SK-N-SH treated with all-trans-retinoic acid at 6 μM for 48 hours (cell line): ENCODE measurements around the gene IMPG2.

ENCODE experiments used
- CSDC2 ChIP-seq: fragments of 250-450 bp; sonication (Bioruptor Pico); IDR thresholded peaks from 2 replicates; pipeline ENCODE4 v1.5.0; 2020; ENCODE audit warnings: mild to moderate bottlenecking, moderate library complexity
- TCF4 ChIP-seq: fragments of 250-450 bp; sonication (Bioruptor Pico); IDR thresholded peaks from 2 replicates; pipeline ENCODE4 v1.8.0; 2021; ENCODE audit warnings: mild to moderate bottlenecking, moderate library complexity, borderline replicate concordance
- ZFP30 ChIP-seq: fragments of 450-650 bp; formaldehyde crosslinking; IDR thresholded peaks from 2 replicates; pipeline ENCODE4 v1.5.0; 2022; ENCODE audit warnings: mild to moderate bottlenecking, moderate library complexity
- ZNF565 ChIP-seq: fragments of 450-650 bp; formaldehyde crosslinking; conservative IDR thresholded peaks from 2 replicates; pipeline ENCODE4 v1.5.0; 2020; ENCODE audit warnings: low read depth, mild to moderate bottlenecking, moderate library complexity
- TF ChIP-seq, protein P1 (sequence below): fragments of 250-450 bp; sonication (Bioruptor Pico); IDR thresholded peaks from 2 replicates; pipeline ENCODE4 v1.8.0; 2021; ENCODE audit warnings: low read depth, mild to moderate bottlenecking, moderate library complexity, borderline replicate concordance
- TF ChIP-seq, protein P2 (sequence below): fragments of 250-450 bp; sonication (Bioruptor Pico); IDR thresholded peaks from 2 replicates; pipeline ENCODE4 v1.8.0; 2020; ENCODE audit warnings: mild to moderate bottlenecking, moderate library complexity, borderline replicate concordance
- TF ChIP-seq, protein P3 (sequence below): fragments of 250-450 bp; sonication (Bioruptor Pico); IDR thresholded peaks from 2 replicates; pipeline ENCODE4 v1.5.0; 2020; ENCODE audit warnings: mild to moderate bottlenecking, moderate library complexity

DNA sequence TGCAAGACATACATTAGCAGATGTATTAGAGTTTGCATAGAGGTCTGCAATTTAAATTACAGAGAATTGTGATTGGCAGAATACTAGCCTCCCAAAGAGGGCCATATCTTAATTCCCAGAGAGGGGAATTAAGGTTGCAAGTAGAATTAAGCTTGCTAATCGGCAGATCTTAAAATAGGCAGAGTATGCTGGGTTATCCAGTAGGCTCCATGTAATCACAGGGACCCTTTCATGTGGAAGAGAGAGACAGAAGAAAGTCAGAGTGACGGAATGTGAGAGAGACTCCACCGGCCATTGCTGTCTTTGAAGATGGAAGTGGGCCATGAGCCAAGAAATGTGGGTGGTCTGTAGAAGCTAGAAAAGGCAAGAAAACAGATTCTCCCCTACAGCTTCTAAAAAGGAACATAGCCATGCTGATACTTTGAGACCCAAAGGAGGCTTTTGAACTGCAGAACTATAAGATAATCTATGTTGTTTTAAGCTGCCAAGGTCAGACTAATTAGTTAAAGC is 38.8 kb downstream of the IMPG2 start:
- TF ChIP-seq, protein P1, sequence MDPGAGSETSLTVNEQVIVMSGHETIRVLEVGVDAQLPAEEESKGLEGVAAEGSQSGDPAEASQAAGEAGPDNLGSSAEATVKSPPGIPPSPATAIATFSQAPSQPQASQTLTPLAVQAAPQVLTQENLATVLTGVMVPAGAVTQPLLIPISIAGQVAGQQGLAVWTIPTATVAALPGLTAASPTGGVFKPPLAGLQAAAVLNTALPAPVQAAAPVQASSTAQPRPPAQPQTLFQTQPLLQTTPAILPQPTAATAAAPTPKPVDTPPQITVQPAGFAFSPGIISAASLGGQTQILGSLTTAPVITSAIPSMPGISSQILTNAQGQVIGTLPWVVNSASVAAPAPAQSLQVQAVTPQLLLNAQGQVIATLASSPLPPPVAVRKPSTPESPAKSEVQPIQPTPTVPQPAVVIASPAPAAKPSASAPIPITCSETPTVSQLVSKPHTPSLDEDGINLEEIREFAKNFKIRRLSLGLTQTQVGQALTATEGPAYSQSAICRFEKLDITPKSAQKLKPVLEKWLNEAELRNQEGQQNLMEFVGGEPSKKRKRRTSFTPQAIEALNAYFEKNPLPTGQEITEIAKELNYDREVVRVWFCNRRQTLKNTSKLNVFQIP (CRISPR knock-in tag) = no peak
- TF ChIP-seq CSDC2 (CRISPR knock-in tag) = no peak
- TF ChIP-seq ZFP30 = no peak
- TF ChIP-seq, protein P2, sequence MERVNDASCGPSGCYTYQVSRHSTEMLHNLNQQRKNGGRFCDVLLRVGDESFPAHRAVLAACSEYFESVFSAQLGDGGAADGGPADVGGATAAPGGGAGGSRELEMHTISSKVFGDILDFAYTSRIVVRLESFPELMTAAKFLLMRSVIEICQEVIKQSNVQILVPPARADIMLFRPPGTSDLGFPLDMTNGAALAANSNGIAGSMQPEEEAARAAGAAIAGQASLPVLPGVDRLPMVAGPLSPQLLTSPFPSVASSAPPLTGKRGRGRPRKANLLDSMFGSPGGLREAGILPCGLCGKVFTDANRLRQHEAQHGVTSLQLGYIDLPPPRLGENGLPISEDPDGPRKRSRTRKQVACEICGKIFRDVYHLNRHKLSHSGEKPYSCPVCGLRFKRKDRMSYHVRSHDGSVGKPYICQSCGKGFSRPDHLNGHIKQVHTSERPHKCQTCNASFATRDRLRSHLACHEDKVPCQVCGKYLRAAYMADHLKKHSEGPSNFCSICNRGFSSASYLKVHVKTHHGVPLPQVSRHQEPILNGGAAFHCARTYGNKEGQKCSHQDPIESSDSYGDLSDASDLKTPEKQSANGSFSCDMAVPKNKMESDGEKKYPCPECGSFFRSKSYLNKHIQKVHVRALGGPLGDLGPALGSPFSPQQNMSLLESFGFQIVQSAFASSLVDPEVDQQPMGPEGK (CRISPR knock-in tag) = no peak
- no peak for TF ChIP-seq TCF4 (CRISPR knock-in tag)
- TF ChIP-seq, protein P3, sequence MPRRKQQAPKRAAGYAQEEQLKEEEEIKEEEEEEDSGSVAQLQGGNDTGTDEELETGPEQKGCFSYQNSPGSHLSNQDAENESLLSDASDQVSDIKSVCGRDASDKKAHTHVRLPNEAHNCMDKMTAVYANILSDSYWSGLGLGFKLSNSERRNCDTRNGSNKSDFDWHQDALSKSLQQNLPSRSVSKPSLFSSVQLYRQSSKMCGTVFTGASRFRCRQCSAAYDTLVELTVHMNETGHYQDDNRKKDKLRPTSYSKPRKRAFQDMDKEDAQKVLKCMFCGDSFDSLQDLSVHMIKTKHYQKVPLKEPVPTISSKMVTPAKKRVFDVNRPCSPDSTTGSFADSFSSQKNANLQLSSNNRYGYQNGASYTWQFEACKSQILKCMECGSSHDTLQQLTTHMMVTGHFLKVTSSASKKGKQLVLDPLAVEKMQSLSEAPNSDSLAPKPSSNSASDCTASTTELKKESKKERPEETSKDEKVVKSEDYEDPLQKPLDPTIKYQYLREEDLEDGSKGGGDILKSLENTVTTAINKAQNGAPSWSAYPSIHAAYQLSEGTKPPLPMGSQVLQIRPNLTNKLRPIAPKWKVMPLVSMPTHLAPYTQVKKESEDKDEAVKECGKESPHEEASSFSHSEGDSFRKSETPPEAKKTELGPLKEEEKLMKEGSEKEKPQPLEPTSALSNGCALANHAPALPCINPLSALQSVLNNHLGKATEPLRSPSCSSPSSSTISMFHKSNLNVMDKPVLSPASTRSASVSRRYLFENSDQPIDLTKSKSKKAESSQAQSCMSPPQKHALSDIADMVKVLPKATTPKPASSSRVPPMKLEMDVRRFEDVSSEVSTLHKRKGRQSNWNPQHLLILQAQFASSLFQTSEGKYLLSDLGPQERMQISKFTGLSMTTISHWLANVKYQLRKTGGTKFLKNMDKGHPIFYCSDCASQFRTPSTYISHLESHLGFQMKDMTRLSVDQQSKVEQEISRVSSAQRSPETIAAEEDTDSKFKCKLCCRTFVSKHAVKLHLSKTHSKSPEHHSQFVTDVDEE = no peak
- no peak for TF ChIP-seq ZNF565 (CRISPR knock-in tag)
